Left colon (tissue), 2 donors: Measurements from ENCODE around the gene C1orf115. TPM values are rescaled to one million over a fixed set of nuclear protein-coding genes. Genes with fewer than 3 reads are reported as not detected.
A peak's percentile ranks its signal among the peaks of the same experiment; 100 is the strongest.

Source experiments
- ATAC-seq: fragments of 200-7000 bp; cut with Tn5 transposase; one replicate; pipeline ENCODE4 v1.9.1; 2020; ENCODE audit warnings: mild to moderate bottlenecking, moderate library complexity
- DNase-seq, 2 donors: peaks; one replicate each; pipeline ENCODE4 v3.0.0-alpha.2; 2020
- intact Hi-C, 2 donors: fragments of 100-400 bp; cut with DNase I in 1 of 2; cut with micrococcal nuclease in 1 of 2; formaldehyde crosslinking; loops; one replicate each; pipeline versions ENCODE4 v1.11.2 to v1.14.0; 2022; cut with DNase I, micrococcal nuclease
- total RNA-seq, 2 donors: library from RNA; stranded (reverse); fragmentation: NEBNext Ultra II Directional; extraction: Animal tissue kit (Norgen Biotek cat#: 25700); gene quantifications; one replicate each; pipeline ENCODE4 v1.2.1, GENCODE V29; 2021
- donor health status: DM: no; HTN: no; CAD: no.
- donor health status: DM: yes; HTN: yes; CAD: no.

Gene C1orf115
- total RNA-seq, 2 donors from 2014 or later, result 65.8 to 91.6 TPM

DNA sequence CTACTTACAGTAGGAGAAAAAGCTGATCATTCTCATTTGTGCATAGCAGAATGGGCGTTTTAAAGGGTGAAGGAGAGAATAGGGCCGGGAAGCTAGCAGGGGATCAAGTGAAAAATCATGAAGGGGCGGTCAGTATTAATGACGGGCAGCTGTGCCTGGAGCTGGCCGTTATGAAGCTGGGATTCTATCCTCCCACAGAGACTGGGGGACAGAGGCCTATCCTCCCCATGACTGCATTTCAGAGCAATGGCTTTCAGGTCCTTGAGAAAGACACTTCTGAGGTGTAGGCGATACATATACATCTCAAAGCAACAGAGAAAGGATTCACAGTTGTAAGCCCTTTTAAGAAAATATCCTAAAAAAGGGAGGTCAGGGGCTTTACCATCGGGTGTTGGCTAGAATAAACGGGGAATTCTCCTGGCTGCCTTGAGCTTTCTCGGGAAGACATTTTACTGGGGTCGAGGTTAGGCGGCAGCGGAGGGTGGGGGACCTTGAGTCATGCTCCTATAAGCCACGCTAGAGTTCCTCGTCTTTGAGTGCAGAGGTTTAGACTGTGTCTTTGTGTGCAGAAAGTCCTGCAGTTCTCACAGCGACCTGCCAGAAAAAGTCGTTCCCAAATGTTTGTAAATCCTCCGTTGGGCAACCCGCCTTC lies 57.4 kb downstream of the C1orf115 start:
- DNase-seq, result no peak
- peak; percentile 39 for ATAC-seq
- intact Hi-C loops, result no loop called here

- intact Hi-C loops, result no loop called here
These were observed 58.1 kb downstream of the C1orf115 start, which contains the start of gene MTARC2 for GRCh38 chr1:220748089-220748934. TSS of gene MTARC2 (plus strand) at chr1:220748322. CDS start at chr1:220748532, 210 bp downstream.

More at GRCh38 chr1:220748089-220748934, 58.1 kb downstream of the C1orf115 start, which contains the start of gene MTARC2:
- DNase-seq (peak; percentile 82 to 85), ATAC-seq (peak; percentile 87)

Other genes with a start within 250 kb of the C1orf115 start
- 1 to 10 TPM; 1.0 to 4.4 TPM for gene MARK1, start 162.2 kb upstream of the C1orf115 start, total RNA-seq
- 10 to 100 TPM; 36.2 to 40.0 TPM for gene MTARC2, start 58.0 kb downstream of the C1orf115 start, total RNA-seq
- gene MTARC1, start 96.5 kb downstream of the C1orf115 start, total RNA-seq, result 10 to 100 TPM; 27.3 to 35.2 TPM
- 10 to 100 TPM in 1 of 2 donors, 1 to 10 TPM in 1; 3.1 to 12.3 TPM for gene HLX, start 189.1 kb downstream of the C1orf115 start, total RNA-seq